A549 (cell line): Measurements from ENCODE around the gene EFHC1.

ENCODE experiments used
- POLR2A ChIP-seq: IDR thresholded peaks from 2 replicates; pipeline ENCODE4 v1.6.1; 2012; ENCODE audit warnings: mild to moderate bottlenecking, low read length
- RCOR1 ChIP-seq: fragments of 150-350 bp; IDR thresholded peaks from 2 replicates; pipeline ENCODE4 v1.6.1; 2014; ENCODE audit warnings: antibody characterized with exemption, low read length, low read depth

- no peak for TF ChIP-seq RCOR1
- TF ChIP-seq POLR2A: no peak
Measured at GRCh38 chr6:52536424-52536916, 116.3 kb downstream of the EFHC1 start.
